ENCODE data around the gene TGIF1.

The TGIF1 gene

DNA sequence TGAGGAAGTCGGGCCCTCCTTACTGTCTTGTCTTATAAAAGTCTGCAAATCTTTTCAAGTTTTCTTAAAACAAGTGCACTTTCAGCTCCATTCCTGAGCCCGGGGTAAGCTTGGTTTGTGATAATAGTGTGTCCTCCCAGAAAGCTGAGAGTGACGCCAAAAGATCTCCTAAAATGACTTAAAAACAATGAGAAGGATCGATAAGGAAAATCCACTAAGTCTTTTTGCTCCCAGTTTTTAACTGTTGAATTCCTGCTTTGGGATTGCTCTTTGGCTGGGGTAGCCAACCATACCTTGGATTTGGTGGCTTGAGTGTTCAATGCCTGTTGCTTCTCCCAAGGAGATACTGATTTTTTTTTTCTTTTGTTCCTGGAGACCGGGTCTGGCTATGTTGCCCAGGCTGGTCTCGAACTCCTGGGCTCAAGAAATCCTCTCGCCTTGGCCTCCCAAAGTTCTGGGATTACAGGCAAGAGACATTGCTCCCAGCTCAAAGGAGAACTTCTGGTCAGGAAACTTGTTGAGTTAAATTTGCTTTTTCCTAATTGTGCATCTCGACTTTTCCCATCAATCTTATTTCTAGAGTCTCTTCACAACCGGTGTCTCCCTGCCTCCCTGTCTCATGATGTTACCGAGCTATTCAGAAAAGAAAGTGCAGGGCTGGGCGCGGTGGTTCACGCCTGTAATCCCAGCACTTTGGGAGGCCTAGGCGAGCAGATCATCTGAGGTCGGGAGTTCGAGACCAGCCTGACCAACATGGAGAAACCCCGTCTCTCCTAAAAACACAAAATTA is 3.0 kb downstream of the TGIF1 start:
- Histone ChIP-seq H3K9ac (peak overlapping the region; percentile 97 to 100 (median 99)), H4K20me1 (peaks cover 51 to 70% (median 66%) of the 10 kb centered on the region in 11 experiments), H3K27me3 (no peaks in the 10 kb centered on the region), H3K27ac (peak overlapping the region; percentile 97 to 100 (median 99)), H3K4me3 (peak overlapping the region; percentile 93 to 100 (median 96)), H3K36me3 (peaks cover 24 to 59% (median 38%) of the 10 kb centered on the region in 11 experiments), H3K9me3 (replicated peaks in 1 of 11) (peaks cover 0 to 7% (median 0%) of the 10 kb centered on the region in 11 experiments; a peak in 2 of 22 replicates), H3K4me2 (peak overlapping the region; percentile 84 to 96 (median 94)), H3K4me1 (peaks cover 30 to 42% (median 33%) of the 10 kb centered on the region in 10 experiments)
- TF ChIP-seq Cebpa-rat (IDR thresholded peaks at IDR 0.05), result no peak

- H3K36me3 ChIP-seq, result peaks cover 32 to 67% (median 46%) of the 10 kb centered on the region in 11 experiments
- peaks cover 59 to 78% (median 74%) of the 10 kb centered on the region in 11 experiments for H4K20me1 ChIP-seq
- H3K27ac ChIP-seq, result peak overlapping the region; percentile 97 to 100 (median 99)
- peak overlapping the region; percentile 93 to 100 (median 96) for H3K4me3 ChIP-seq
- no peaks in the 10 kb centered on the region for H3K27me3 ChIP-seq
- peak in 1 of 11 experiments; percentile 65; a peak in 2 of 22 replicates for TF ChIP-seq Cebpa-rat (IDR thresholded peaks at IDR 0.05)
- peak overlapping the region; percentile 97 to 100 (median 99) for H3K9ac ChIP-seq
- peaks cover 0 to 12% (median 3%) of the 10 kb centered on the region in 11 experiments; a peak in 6 of 22 replicates for H3K9me3 ChIP-seq (replicated peaks in 1 of 11)
- H3K4me2 ChIP-seq, result peak overlapping the region; percentile 84 to 96 (median 94)
- peaks cover 30 to 50% (median 41%) of the 10 kb centered on the region in 10 experiments for H3K4me1 ChIP-seq
Measured at GRCh38 chr18:3453540-3454364, 3.8 kb downstream of the TGIF1 start.

GRCh38 chr18:3454365-3455089 is 4.6 kb downstream of the TGIF1 start:
- Histone ChIP-seq H3K9me3 (replicated peaks in 1 of 11) (peaks cover 0 to 20% (median 7%) of the 10 kb centered on the region in 11 experiments; a peak in 6 of 22 replicates), H3K4me3 (peak overlapping the region; percentile 93 to 100 (median 96)), H3K27me3 (no peaks in the 10 kb centered on the region), H3K4me2 (peak overlapping the region; percentile 84 to 96 (median 94)), H3K9ac (peak overlapping the region; percentile 97 to 100 (median 99)), H3K36me3 (peaks cover 40 to 75% (median 54%) of the 10 kb centered on the region in 11 experiments), H3K4me1 (peaks cover 30 to 58% (median 47%) of the 10 kb centered on the region in 10 experiments), H4K20me1 (peaks cover 66 to 86% (median 82%) of the 10 kb centered on the region in 11 experiments), H3K27ac (peak overlapping the region; percentile 97 to 100 (median 99); a peak in 21 of 22 replicates)
- no peak for TF ChIP-seq Cebpa-rat (IDR thresholded peaks at IDR 0.05)

DNA sequence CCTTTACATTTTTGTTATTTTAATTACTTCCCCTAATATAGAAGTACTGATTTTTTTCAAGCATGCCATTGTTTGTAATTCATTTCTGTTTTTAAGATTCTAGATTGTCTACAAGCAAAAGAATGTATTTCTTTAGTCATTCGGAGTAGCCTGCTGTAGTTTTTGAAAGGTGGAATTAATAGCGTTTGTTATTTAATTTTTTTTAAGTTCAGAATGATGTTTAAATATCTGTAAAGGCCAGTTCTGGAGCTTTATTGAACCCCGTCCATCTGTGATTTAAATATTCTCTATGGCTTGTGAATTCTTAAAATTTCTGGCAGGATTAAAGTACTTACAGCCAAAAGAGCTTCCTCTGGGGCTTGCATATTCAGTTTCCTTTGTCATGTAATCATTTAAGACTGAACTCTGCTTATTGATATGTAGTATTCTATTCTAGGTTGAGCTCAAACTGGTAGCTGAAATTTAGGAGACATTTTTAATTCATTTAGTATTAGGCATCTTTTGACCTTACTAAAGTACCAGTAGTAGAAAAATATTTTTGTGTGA is 5.2 kb downstream of the TGIF1 start:
- Histone ChIP-seq H3K4me3 (peak overlapping the region; percentile 93 to 100 (median 96); a peak in 16 of 20 replicates), H3K4me2 (peak overlapping the region; percentile 84 to 96 (median 94); a peak in 21 of 22 replicates), H3K36me3 (peaks cover 41 to 82% (median 59%) of the 10 kb centered on the region in 11 experiments), H3K4me1 (peaks cover 30 to 60% (median 48%) of the 10 kb centered on the region in 10 experiments), H3K9ac (peak overlapping the region; percentile 97 to 100 (median 99); a peak in 18 of 22 replicates), H3K27me3 (no peaks in the 10 kb centered on the region), H4K20me1 (peaks cover 71 to 92% (median 88%) of the 10 kb centered on the region in 11 experiments), H3K27ac (peak overlapping the region; percentile 97 to 100 (median 99); a peak in 13 of 22 replicates), H3K9me3 (replicated peaks in 1 of 11) (peaks cover 0 to 24% (median 7%) of the 10 kb centered on the region in 11 experiments; a peak in 8 of 22 replicates)
- TF ChIP-seq Cebpa-rat (IDR thresholded peaks at IDR 0.05), result no peak

DNA sequence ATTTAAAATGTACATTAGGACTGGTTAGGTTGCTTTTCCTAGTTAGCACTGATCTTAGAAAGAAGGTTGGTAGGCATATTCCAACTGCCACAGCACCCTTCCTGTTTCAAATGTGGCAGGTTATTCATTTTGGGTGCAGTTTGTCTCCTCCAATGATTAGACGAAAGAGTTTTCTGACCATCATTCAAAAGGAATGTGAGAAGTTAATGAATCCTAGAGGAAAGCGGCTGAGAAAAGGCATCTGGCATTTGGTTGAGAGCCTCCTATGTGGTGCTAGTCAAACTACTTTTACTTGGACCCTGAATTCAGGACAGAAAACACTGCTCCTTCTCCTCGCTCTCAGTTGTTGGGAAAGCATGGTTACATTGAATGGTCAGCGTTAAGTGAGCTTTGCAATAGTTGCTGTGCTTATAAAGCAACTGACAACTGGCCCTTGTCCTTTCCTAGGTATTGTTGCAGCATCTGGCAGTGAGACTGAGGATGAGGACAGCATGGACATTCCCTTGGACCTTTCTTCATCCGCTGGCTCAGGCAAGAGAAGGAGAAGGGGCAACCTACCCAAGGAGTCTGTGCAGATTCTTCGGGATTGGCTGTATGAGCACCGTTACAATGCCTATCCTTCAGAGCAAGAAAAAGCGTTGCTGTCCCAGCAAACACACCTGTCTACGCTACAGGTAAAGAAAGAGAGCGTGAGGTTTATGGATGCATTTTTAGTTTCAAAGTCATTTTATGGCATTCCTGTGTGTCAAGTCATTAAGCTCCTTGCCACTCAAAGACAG is 6.1 kb downstream of the TGIF1 start:
- Histone ChIP-seq H3K9ac (peak overlapping the region in 5 of 11 experiments; percentile 1 to 99 (median 4); a peak in 6 of 22 replicates), H3K9me3 (replicated peaks in 1 of 11) (peaks cover 0 to 34% (median 7%) of the 10 kb centered on the region in 11 experiments; a peak in 10 of 22 replicates), H3K27me3 (no peaks in the 10 kb centered on the region), H3K4me3 (no peak overlapping the region), H3K4me1 (peaks cover 30 to 60% (median 48%) of the 10 kb centered on the region in 10 experiments), H3K36me3 (peaks cover 50 to 91% (median 68%) of the 10 kb centered on the region in 11 experiments), H3K4me2 (peak overlapping the region; percentile 16 to 96 (median 93); a peak in 20 of 22 replicates), H4K20me1 (peaks cover 71 to 100% (median 93%) of the 10 kb centered on the region in 11 experiments), H3K27ac (no peak overlapping the region; a peak in 1 of 22 replicates)
- TF ChIP-seq Cebpa-rat (IDR thresholded peaks at IDR 0.05), result no peak

DNA sequence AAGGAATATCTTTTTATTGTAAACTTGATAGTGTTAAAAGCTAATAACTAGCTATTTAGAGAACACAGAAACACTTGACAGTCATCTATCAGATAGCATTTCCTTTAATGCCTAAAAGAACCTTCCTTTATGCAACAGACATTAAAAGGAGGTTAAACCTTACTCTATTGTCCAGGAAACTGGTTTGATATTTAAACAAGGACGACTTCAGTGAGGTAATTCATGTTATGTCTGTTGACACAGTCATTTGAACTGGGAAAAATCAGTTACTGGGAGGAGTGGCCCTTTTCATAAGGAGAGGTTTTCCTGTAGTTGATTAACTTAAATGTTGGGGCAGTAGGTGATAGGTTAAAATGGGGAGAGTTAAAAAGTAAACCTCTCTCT is 6.7 kb downstream of the TGIF1 start:
- Histone ChIP-seq H4K20me1 (peaks cover 71 to 100% (median 89%) of the 10 kb centered on the region in 11 experiments), H3K9me3 (replicated peaks in 1 of 11) (peaks cover 0 to 34% (median 7%) of the 10 kb centered on the region in 11 experiments; a peak in 10 of 22 replicates), H3K36me3 (peaks cover 54 to 95% (median 74%) of the 10 kb centered on the region in 11 experiments), H3K9ac (no peak overlapping the region), H3K4me3 (no peak overlapping the region), H3K27me3 (no peaks in the 10 kb centered on the region), H3K4me1 (peaks cover 30 to 60% (median 48%) of the 10 kb centered on the region in 10 experiments), H3K27ac (no peak overlapping the region; a peak in 1 of 22 replicates), H3K4me2 (peak overlapping the region in 4 of 11 experiments; percentile 16 to 94 (median 94); a peak in 4 of 22 replicates)
- TF ChIP-seq Cebpa-rat (IDR thresholded peaks at IDR 0.05), result no peak

DNA sequence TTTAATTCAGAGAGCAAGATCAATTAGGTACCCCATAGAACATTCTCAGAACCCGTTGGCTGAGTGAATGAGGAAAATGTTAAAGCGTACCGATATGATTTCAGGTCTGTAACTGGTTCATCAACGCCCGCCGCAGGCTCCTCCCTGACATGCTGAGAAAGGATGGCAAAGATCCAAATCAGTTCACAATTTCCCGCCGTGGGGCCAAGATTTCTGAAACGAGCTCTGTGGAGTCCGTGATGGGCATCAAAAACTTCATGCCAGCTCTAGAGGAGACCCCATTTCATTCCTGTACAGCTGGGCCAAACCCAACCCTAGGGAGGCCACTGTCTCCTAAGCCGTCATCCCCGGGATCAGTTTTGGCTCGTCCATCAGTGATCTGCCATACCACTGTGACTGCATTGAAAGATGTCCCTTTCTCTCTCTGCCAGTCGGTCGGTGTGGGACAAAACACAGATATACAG is 7.3 kb downstream of the TGIF1 start:
- no peak for TF ChIP-seq Cebpa-rat (IDR thresholded peaks at IDR 0.05)
- H3K4me1 ChIP-seq, result peaks cover 30 to 60% (median 48%) of the 10 kb centered on the region in 10 experiments
- no peak overlapping the region for H3K4me3 ChIP-seq
- peaks cover 71 to 100% (median 91%) of the 10 kb centered on the region in 11 experiments for H4K20me1 ChIP-seq
- H3K27ac ChIP-seq, result no peak overlapping the region; a peak in 1 of 22 replicates
- no peaks in the 10 kb centered on the region for H3K27me3 ChIP-seq
- H3K9ac ChIP-seq, result no peak overlapping the region
- H3K9me3 ChIP-seq (replicated peaks in 1 of 11), result peaks cover 0 to 34% (median 7%) of the 10 kb centered on the region in 11 experiments; a peak in 10 of 22 replicates
- peak overlapping the region in 7 of 11 experiments; percentile 13 to 94 (median 24); a peak in 10 of 22 replicates for H3K4me2 ChIP-seq
- peaks cover 59 to 95% (median 77%) of the 10 kb centered on the region in 11 experiments for H3K36me3 ChIP-seq
